ENCODE data around the gene CRHBP. TPM values are rescaled to one million over a fixed set of nuclear protein-coding genes. Genes with fewer than 3 reads are reported as not detected.

Gene CRHBP
- total RNA-seq, 1 donor: not detected

GRCh38 chr5:76971511-76971910 is 18.7 kb downstream of the CRHBP start:
- H2AFZ ChIP-seq (ENCODE audit: low read length): no peak overlapping the region
- H3K36me3 ChIP-seq (ENCODE audit: insufficient read depth, low read length): no peaks in the 10 kb centered on the region
- no peaks in the 10 kb centered on the region for H3K9me3 ChIP-seq (ENCODE audit: low read depth, low read length)
- H3K27me3 ChIP-seq (ENCODE audit: insufficient read depth, low read length): peaks cover 27% of the 10 kb centered on the region
- no peak overlapping the region for H3K4me3 ChIP-seq (ENCODE audit: insufficient read depth, low read length)
- no peak overlapping the region for H3K4me2 ChIP-seq (ENCODE audit: insufficient read depth, low read length)
- no peaks in the 10 kb centered on the region for H3K4me1 ChIP-seq (ENCODE audit: insufficient read depth, low read length)
- no peaks in the 10 kb centered on the region for H4K20me1 ChIP-seq (ENCODE audit: insufficient read depth, low read length)
- no peaks in the 10 kb centered on the region for H3K79me2 ChIP-seq (ENCODE audit: insufficient read depth, low read length)
- TF ChIP-seq, protein P1, sequence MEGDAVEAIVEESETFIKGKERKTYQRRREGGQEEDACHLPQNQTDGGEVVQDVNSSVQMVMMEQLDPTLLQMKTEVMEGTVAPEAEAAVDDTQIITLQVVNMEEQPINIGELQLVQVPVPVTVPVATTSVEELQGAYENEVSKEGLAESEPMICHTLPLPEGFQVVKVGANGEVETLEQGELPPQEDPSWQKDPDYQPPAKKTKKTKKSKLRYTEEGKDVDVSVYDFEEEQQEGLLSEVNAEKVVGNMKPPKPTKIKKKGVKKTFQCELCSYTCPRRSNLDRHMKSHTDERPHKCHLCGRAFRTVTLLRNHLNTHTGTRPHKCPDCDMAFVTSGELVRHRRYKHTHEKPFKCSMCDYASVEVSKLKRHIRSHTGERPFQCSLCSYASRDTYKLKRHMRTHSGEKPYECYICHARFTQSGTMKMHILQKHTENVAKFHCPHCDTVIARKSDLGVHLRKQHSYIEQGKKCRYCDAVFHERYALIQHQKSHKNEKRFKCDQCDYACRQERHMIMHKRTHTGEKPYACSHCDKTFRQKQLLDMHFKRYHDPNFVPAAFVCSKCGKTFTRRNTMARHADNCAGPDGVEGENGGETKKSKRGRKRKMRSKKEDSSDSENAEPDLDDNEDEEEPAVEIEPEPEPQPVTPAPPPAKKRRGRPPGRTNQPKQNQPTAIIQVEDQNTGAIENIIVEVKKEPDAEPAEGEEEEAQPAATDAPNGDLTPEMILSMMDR (IDR thresholded peaks at IDR 0.05; ENCODE audit: extremely low read depth, low read depth, low read length): no peak
- no peak for DNase-seq (ENCODE audit: insufficient read length, low spot score, missing footprints)
- H3K27ac ChIP-seq (ENCODE audit: low read depth, low read length): no peak overlapping the region

- TF ChIP-seq, protein P1 (IDR thresholded peaks at IDR 0.05; ENCODE audit: extremely low read depth, low read depth, low read length): no peak
- H3K27me3 ChIP-seq (ENCODE audit: insufficient read depth, low read length): peaks cover 25% of the 10 kb centered on the region
- H3K27ac ChIP-seq (ENCODE audit: low read depth, low read length): no peak overlapping the region
These were observed 19.8 kb downstream of the CRHBP start for GRCh38 chr5:76972689-76973088.

GRCh38 chr5:76974785-76975184 is 21.9 kb downstream of the CRHBP start:
- Histone ChIP-seq H3K4me3 (ENCODE audit: insufficient read depth, low read length) (no peak overlapping the region), H4K20me1 (ENCODE audit: insufficient read depth, low read length) (no peaks in the 10 kb centered on the region), H3K36me3 (ENCODE audit: insufficient read depth, low read length) (no peaks in the 10 kb centered on the region), H3K4me2 (ENCODE audit: insufficient read depth, low read length) (no peak overlapping the region), H3K27ac (ENCODE audit: low read depth, low read length) (no peak overlapping the region), H3K9me3 (ENCODE audit: low read depth, low read length) (no peaks in the 10 kb centered on the region), H3K79me2 (ENCODE audit: insufficient read depth, low read length) (no peaks in the 10 kb centered on the region), H3K4me1 (ENCODE audit: insufficient read depth, low read length) (no peaks in the 10 kb centered on the region), H2AFZ (ENCODE audit: low read length) (no peak overlapping the region), H3K27me3 (ENCODE audit: insufficient read depth, low read length) (peaks cover 12% of the 10 kb centered on the region)
- DNase-seq (ENCODE audit: insufficient read length, low spot score, missing footprints): no peak
- TF ChIP-seq, protein P1 (IDR thresholded peaks at IDR 0.05; ENCODE audit: extremely low read depth, low read depth, low read length): no peak

More at GRCh38 chr5:76972689-76973088, 19.8 kb downstream of the CRHBP start:
- no peaks in the 10 kb centered on the region for H3K9me3 ChIP-seq (ENCODE audit: low read depth, low read length)
- no peak overlapping the region for H3K4me2 ChIP-seq (ENCODE audit: insufficient read depth, low read length)
- no peaks in the 10 kb centered on the region for H4K20me1 ChIP-seq (ENCODE audit: insufficient read depth, low read length)
- H3K79me2 ChIP-seq (ENCODE audit: insufficient read depth, low read length): no peaks in the 10 kb centered on the region
- H3K4me3 ChIP-seq (ENCODE audit: insufficient read depth, low read length): no peak overlapping the region
- H3K36me3 ChIP-seq (ENCODE audit: insufficient read depth, low read length): no peaks in the 10 kb centered on the region
- no peak for DNase-seq (ENCODE audit: insufficient read length, low spot score, missing footprints)
- no peak overlapping the region for H2AFZ ChIP-seq (ENCODE audit: low read length)
- no peaks in the 10 kb centered on the region for H3K4me1 ChIP-seq (ENCODE audit: insufficient read depth, low read length)

DNA sequence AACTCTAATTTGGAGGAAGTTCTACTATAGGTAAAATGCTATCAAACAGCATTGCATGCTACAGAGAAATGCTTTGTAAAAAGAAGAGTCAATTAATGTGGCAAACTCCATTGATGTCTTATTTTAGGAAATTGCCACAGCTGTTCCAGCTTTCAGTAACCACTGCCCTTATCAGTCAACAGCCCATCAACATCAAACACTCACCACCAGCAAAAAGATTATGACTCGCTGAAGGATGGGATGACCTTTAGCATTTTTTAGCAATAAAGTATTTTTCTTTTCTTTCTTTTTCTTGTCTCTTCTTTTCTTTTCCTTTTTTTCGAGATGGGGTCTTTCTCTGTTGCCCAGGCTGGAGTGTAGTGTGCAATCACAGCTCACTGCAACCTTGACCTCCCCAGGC is 26.0 kb downstream of the CRHBP start:
- no peak overlapping the region for H3K4me2 ChIP-seq (ENCODE audit: insufficient read depth, low read length)
- H3K4me3 ChIP-seq (ENCODE audit: insufficient read depth, low read length): no peak overlapping the region
- TF ChIP-seq, protein P1 (IDR thresholded peaks at IDR 0.05; ENCODE audit: extremely low read depth, low read depth, low read length): no peak
- H4K20me1 ChIP-seq (ENCODE audit: insufficient read depth, low read length): no peaks in the 10 kb centered on the region
- H3K36me3 ChIP-seq (ENCODE audit: insufficient read depth, low read length): no peaks in the 10 kb centered on the region
- no peak overlapping the region for H3K27ac ChIP-seq (ENCODE audit: low read depth, low read length)
- H3K79me2 ChIP-seq (ENCODE audit: insufficient read depth, low read length): no peaks in the 10 kb centered on the region
- H3K4me1 ChIP-seq (ENCODE audit: insufficient read depth, low read length): no peaks in the 10 kb centered on the region
- no peak overlapping the region for H2AFZ ChIP-seq (ENCODE audit: low read length)
- no peaks in the 10 kb centered on the region for H3K9me3 ChIP-seq (ENCODE audit: low read depth, low read length)
- no peak for DNase-seq (ENCODE audit: insufficient read length, low spot score, missing footprints)
- no peaks in the 10 kb centered on the region for H3K27me3 ChIP-seq (ENCODE audit: insufficient read depth, low read length)
